GM23248 (cell line): ENCODE data around the gene SUPT3H. TPM values are rescaled to one million over a fixed set of nuclear protein-coding genes. Genes with fewer than 3 reads are reported as not detected.

Experiments
- DNase-seq: peaks from one replicate; pipeline ENCODE4 v3.0.0-alpha.2; 2015
- H2AFZ ChIP-seq: fragments of 200-600 bp; sonication (generic); 2 replicates; pipeline ENCODE4 v1.6.1; 2016; ENCODE audit warnings: antibody characterized with exemption
- H3F3A ChIP-seq: fragments of 200-600 bp; sonication (generic); 2 replicates; pipeline ENCODE4 v1.6.1; 2016; ENCODE audit warnings: mild to moderate bottlenecking, antibody characterized with exemption, mixed run types; ENCODE audit not compliant: insufficient read depth
- H3K27ac ChIP-seq: fragments of 200-600 bp; sonication (generic); 2 replicates; pipeline ENCODE4 v1.5.1; 2016; ENCODE audit warnings: mild to moderate bottlenecking
- H3K27me3 ChIP-seq: fragments of 200-600 bp; sonication (generic); replicated peaks from 2 replicates; pipeline ENCODE4 v1.6.1; 2016; ENCODE audit warnings: mild to moderate bottlenecking; ENCODE audit not compliant: insufficient read depth
- H3K36me3 ChIP-seq: fragments of 200-600 bp; sonication (generic); 2 replicates; pipeline ENCODE4 v1.6.1; 2016; ENCODE audit warnings: low read depth, mild to moderate bottlenecking
- H3K4me1 ChIP-seq: fragments of 200-600 bp; sonication (generic); 2 replicates; pipeline ENCODE4 v1.6.1; 2016; ENCODE audit warnings: mild to moderate bottlenecking; ENCODE audit not compliant: insufficient read depth
- H3K4me2 ChIP-seq: fragments of 200-600 bp; sonication (generic); one replicate; pipeline ENCODE4 v1.6.1; 2016; ENCODE audit warnings: mild to moderate bottlenecking; ENCODE audit not compliant: unreplicated experiment
- H3K4me3 ChIP-seq: fragments of 200-600 bp; sonication (generic); 2 replicates; pipeline ENCODE4 v1.5.1; 2016; ENCODE audit warnings: mild to moderate bottlenecking
- H3K79me2 ChIP-seq: fragments of 200-600 bp; sonication (generic); 2 replicates; pipeline ENCODE4 v1.6.1; 2016; ENCODE audit warnings: mild to moderate bottlenecking; ENCODE audit not compliant: insufficient read depth
- H3K9ac ChIP-seq: fragments of 200-600 bp; sonication (generic); 2 replicates; pipeline ENCODE4 v1.6.1; 2016; ENCODE audit warnings: mild to moderate bottlenecking
- H3K9me2 ChIP-seq: fragments of 200-600 bp; sonication (generic); 2 replicates; pipeline ENCODE4 v1.6.1; 2016; ENCODE audit warnings: mixed run types, mild to moderate bottlenecking, moderate library complexity; ENCODE audit not compliant: insufficient read depth
- H3K9me3 ChIP-seq: fragments of 200-600 bp; sonication (generic); one replicate; pipeline ENCODE4 v1.6.1; 2017; ENCODE audit warnings: low read depth
- H4K20me1 ChIP-seq: fragments of 200-600 bp; sonication (generic); 2 replicates; pipeline ENCODE4 v1.6.0; 2016; ENCODE audit not compliant: insufficient read depth
- EZH2 ChIP-seq: fragments of 200-600 bp; sonication (generic); IDR thresholded peaks from 2 replicates; pipeline ENCODE4 v1.6.1; 2018; ENCODE audit warnings: antibody characterized with exemption, mild to moderate bottlenecking; ENCODE audit not compliant: insufficient read depth, poor library complexity, severe bottlenecking
- EZH2phosphoT487 ChIP-seq: fragments of 200-600 bp; sonication (generic); IDR thresholded peaks from 2 replicates; pipeline ENCODE4 v1.6.1; 2018; ENCODE audit warnings: antibody characterized with exemption, moderate library complexity, mild to moderate bottlenecking, low read depth; ENCODE audit not compliant: insufficient read depth
- WGBS, 2 experiments: methylation state at CpG; one replicate each; pipeline ENCODE4 v1.1.6; 2015 to 2017; ENCODE audit warnings: low lambda C conversion rate in 2 of 2, low coverage in 1 of 2; ENCODE audit errors: missing lambda C conversion rate in 2 of 2; 5-methylcytosine and 5-hydroxymethylcytosine counted together
- in situ Hi-C: fragments of 300-500 bp; cut with MboI; formaldehyde crosslinking; loops from 2 replicates; pipeline ENCODE4 v1.15.0; 2020
- polyA plus RNA-seq: library from polyadenylated mRNA; unstranded; fragments of >200 nt; fragmentation: Nextera tagmentation; extraction: Ambion mirVana; gene quantifications from 2 replicates; pipeline ENCODE4 v1.2.1, GENCODE V29; 2016
- total RNA-seq: library from RNA; depleted of rRNA; stranded (reverse); fragments of >200 nt; shearing (Covaris generic); gene quantifications from 2 replicates; pipeline ENCODE4 v1.2.3, GENCODE V29; 2014

SUPT3H gene
- total and polyA plus RNA-seq, 2 experiments from 2014 or later: 9.3 to 12.4 TPM

GRCh38 chr6:45415788-45416518 lies 38.2 kb upstream of the SUPT3H start:
- Histone ChIP-seq H3K4me1 (peaks cover 30% of the 10 kb centered on the region), H3K9me2 (no peaks in the 10 kb centered on the region), H3K4me3 (no peak overlapping the region), H3K27ac (no peak overlapping the region), H2AFZ (no peak overlapping the region), H4K20me1 (no peaks in the 10 kb centered on the region), H3F3A (peaks cover 35% of the 10 kb centered on the region), H3K4me2 (peak overlapping the region; percentile 47), H3K27me3 (no peaks in the 10 kb centered on the region), H3K9me3 (no peaks in the 10 kb centered on the region), H3K36me3 (no peaks in the 10 kb centered on the region), H3K9ac (no peak overlapping the region), H3K79me2 (peaks cover 25% of the 10 kb centered on the region)
- in situ Hi-C loops: loop anchor here (10.0 kb wide), 1 partner anchor 761 kb away; no protein-coding TSS in a partner anchor
- 56% methylated on average over 3 of the region's 3 CpGs for WGBS, 2 experiments
- TF ChIP-seq EZH2: no peak
- no peak for TF ChIP-seq EZH2phosphoT487
- DNase-seq: peak; percentile 41

DNA sequence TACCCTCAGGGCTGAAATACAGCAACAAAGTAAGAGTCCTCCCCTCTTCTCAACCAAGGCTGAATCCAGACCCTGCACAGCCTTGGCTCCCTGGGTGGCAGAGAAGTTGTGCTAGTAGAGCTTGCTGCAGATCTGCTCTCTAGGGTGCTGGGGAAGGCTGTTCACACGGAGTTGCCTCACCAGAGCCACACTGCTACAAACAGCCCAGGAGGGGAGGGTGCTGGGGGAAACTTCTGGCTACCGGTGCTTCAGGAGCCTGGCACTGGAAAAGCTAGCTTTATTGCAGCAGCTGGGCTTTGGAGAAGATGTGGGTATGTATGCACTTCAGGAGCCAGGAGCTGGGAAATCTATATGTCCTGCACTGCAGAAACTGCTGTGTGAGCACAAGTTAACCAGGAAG lies 37.6 kb upstream of the SUPT3H start:
- TF ChIP-seq EZH2phosphoT487 (no peak), EZH2 (no peak)
- Histone ChIP-seq H3K4me2 (no peak overlapping the region), H3K27ac (no peak overlapping the region), H3K9me3 (no peaks in the 10 kb centered on the region), H3K4me3 (no peak overlapping the region), H3K79me2 (peaks cover 18% of the 10 kb centered on the region), H3F3A (peaks cover 35% of the 10 kb centered on the region), H4K20me1 (no peaks in the 10 kb centered on the region), H3K9me2 (no peaks in the 10 kb centered on the region), H3K36me3 (no peaks in the 10 kb centered on the region), H2AFZ (no peak overlapping the region), H3K9ac (no peak overlapping the region), H3K27me3 (no peaks in the 10 kb centered on the region), H3K4me1 (peaks cover 28% of the 10 kb centered on the region)
- 17 to 22% methylated on average over 2 of the region's 2 CpGs for WGBS, 2 experiments
- no peak for DNase-seq
- in situ Hi-C loops: loop anchor here (10.0 kb wide), 1 partner anchor 761 kb away; no protein-coding TSS in a partner anchor

DNA sequence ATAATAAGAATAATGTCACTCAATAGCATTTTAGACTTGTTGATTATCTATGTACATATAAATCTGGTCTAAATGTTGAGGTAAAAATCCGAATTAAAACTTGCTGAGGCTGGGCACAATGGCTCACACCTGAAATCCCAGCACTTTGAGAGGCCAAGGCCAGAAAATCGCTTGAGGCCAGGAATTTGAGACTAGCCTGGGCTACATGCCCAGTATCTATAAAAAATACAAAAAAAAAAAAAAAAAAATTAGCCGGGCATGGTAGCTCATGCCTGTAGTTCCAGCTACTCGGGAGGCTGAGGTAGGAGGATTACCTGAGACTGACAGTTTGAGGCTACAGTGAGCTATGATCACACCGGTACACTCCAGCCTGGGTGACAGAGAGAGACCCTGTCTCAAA lies 34.2 kb upstream of the SUPT3H start:
- H3F3A ChIP-seq: peaks cover 17% of the 10 kb centered on the region
- H3K79me2 ChIP-seq: no peaks in the 10 kb centered on the region
- 80 to 84% methylated on average over 5 of the region's 5 CpGs for WGBS, 2 experiments
- H3K4me1 ChIP-seq: peaks cover 16% of the 10 kb centered on the region
- DNase-seq: peak; percentile 30
- H3K4me2 ChIP-seq: no peak overlapping the region
- no peak overlapping the region for H3K4me3 ChIP-seq
- H3K27ac ChIP-seq: no peak overlapping the region
- H3K9me2 ChIP-seq: no peaks in the 10 kb centered on the region
- in situ Hi-C loops: loop anchor here (10.0 kb wide), 1 partner anchor 757 kb away; no protein-coding TSS in a partner anchor
- H3K27me3 ChIP-seq: no peaks in the 10 kb centered on the region
- no peaks in the 10 kb centered on the region for H4K20me1 ChIP-seq
- H2AFZ ChIP-seq: no peak overlapping the region
- H3K9ac ChIP-seq: no peak overlapping the region
- H3K36me3 ChIP-seq: no peaks in the 10 kb centered on the region
- TF ChIP-seq EZH2: no peak
- TF ChIP-seq EZH2phosphoT487: no peak
- H3K9me3 ChIP-seq: no peaks in the 10 kb centered on the region

GRCh38 chr6:45400021-45400420 lies 22.3 kb upstream of the SUPT3H start:
- DNase-seq: no peak
- Histone ChIP-seq H3K9me2 (no peaks in the 10 kb centered on the region), H3K9ac (no peak overlapping the region), H3K4me1 (no peaks in the 10 kb centered on the region), H3K4me2 (no peak overlapping the region), H3K36me3 (no peaks in the 10 kb centered on the region), H3K27ac (no peak overlapping the region), H3K9me3 (no peaks in the 10 kb centered on the region), H4K20me1 (no peaks in the 10 kb centered on the region), H2AFZ (no peak overlapping the region), H3K79me2 (no peaks in the 10 kb centered on the region), H3F3A (no peaks in the 10 kb centered on the region), H3K4me3 (no peak overlapping the region), H3K27me3 (no peaks in the 10 kb centered on the region)
- TF ChIP-seq EZH2phosphoT487: no peak
- no peak for TF ChIP-seq EZH2
- in situ Hi-C loops: no loop called here
- 91 to 95% methylated on average over 2 of the region's 2 CpGs for WGBS, 2 experiments
